Stomach (tissue), 9 donors: ENCODE results near the gene HEXD. TPM values are rescaled to one million over a fixed set of nuclear protein-coding genes. Genes with fewer than 3 reads are reported as not detected.
A peak's percentile ranks its signal among the peaks of the same experiment; 100 is the strongest.

Experiments used
- DNase-seq, 2 donors: peaks; one replicate each; pipeline versions ENCODE4 v3.0.0 to v3.0.0-alpha.2; 2013 to 2019
- H3K27ac ChIP-seq, 5 donors: fragments of 200-600 bp in 4 of 5; sonication (generic) in 4 of 5; one replicate each; pipeline ENCODE4 v1.5.1; 2013 to 2019; ENCODE audit warnings: mild to moderate bottlenecking in 1 of 5, moderate library complexity in 1 of 5
- H3K27me3 ChIP-seq, 3 donors: fragments of 200-600 bp; sonication (generic); one replicate each; pipeline ENCODE4 v1.5.1; 2017 to 2019; ENCODE audit warnings: mixed run types in 1 of 3
- H3K36me3 ChIP-seq, 4 donors: fragments of 200-600 bp; sonication (generic); 1 replicate in 3 of 4; 2 replicates in 1 of 4; pipeline ENCODE4 v1.5.1; 2016 to 2019
- H3K4me1 ChIP-seq, 4 donors: fragments of 200-600 bp; sonication (generic); one replicate each; pipeline ENCODE4 v1.5.1; 2016 to 2019
- H3K4me3 ChIP-seq, 4 donors: fragments of 200-600 bp; sonication (generic) in 3 of 4; one replicate each; pipeline ENCODE4 v1.5.1; 2016 to 2019; ENCODE audit warnings: mild to moderate bottlenecking in 1 of 4
- H3K9me3 ChIP-seq, 4 donors: fragments of 200-600 bp; sonication (generic); one replicate each; pipeline ENCODE4 v1.5.1; 2016 to 2019
- CTCF ChIP-seq, 7 experiments: fragments of 450-650 bp in 4 of 7; fragments of 200-600 bp in 3 of 7; sonication (generic) in 3 of 7; IDR thresholded peaks; one replicate each; pipeline ENCODE4 v1.5.1; 2016 to 2019; ENCODE audit warnings: antibody characterized with exemption in 7 of 7, control low read depth in 2 of 7, mild to moderate bottlenecking in 1 of 7
- EP300 ChIP-seq: sonication (generic); formaldehyde crosslinking; IDR thresholded peaks from one replicate; pipeline ENCODE4 v1.6.1; 2017; ENCODE audit warnings: antibody characterized with exemption
- POLR2A ChIP-seq, 4 donors: fragments of 450-650 bp; IDR thresholded peaks; one replicate each; pipeline ENCODE4 v1.6.1; 2016; ENCODE audit warnings: antibody characterized with exemption in 4 of 4, control low read depth in 2 of 4, mild to moderate bottlenecking in 1 of 4, moderate library complexity in 1 of 4
- POLR2AphosphoS5 ChIP-seq, 3 donors: sonication (generic); formaldehyde crosslinking; IDR thresholded peaks; one replicate each; pipeline ENCODE4 v1.6.1; 2016; ENCODE audit warnings: antibody characterized with exemption in 3 of 3
- WGBS, 5 donors: extraction: QIAGEN DNeasy Blood & Tissue Kit in 3 of 5; methylation state at CpG; one replicate each; pipeline versions ENCODE4 v1.1.5 to v1.1.7; 2013 to 2018; 5-methylcytosine and 5-hydroxymethylcytosine counted together
- intact Hi-C: fragments of 100-400 bp; cut with DNase I; formaldehyde crosslinking; loops from one replicate; pipeline ENCODE4 v1.15.1; 2023; ENCODE audit warnings: low total_unique reads
- polyA plus RNA-seq, 3 donors: library from polyadenylated mRNA; stranded (reverse); fragments of 200-250 nt; gene quantifications; one replicate each; pipeline ENCODE4 v1.2.3, GENCODE V29; 2013
- total RNA-seq, 5 donors: library from RNA; depleted of rRNA; stranded (reverse); fragments of >200 nt; gene quantifications; one replicate each; pipeline versions ENCODE4 v1.1.0 to v1.2.3, GENCODE V29; 2014 to 2016
- donor health status: healthy with polysubstance abuse.
- donor health status: Bipolar disorder and iron deficiency.
- donor health status: healthy.

HEXD gene
- total and polyA plus RNA-seq, 8 donors, result 13.8 to 212 (median 102) TPM

DNA sequence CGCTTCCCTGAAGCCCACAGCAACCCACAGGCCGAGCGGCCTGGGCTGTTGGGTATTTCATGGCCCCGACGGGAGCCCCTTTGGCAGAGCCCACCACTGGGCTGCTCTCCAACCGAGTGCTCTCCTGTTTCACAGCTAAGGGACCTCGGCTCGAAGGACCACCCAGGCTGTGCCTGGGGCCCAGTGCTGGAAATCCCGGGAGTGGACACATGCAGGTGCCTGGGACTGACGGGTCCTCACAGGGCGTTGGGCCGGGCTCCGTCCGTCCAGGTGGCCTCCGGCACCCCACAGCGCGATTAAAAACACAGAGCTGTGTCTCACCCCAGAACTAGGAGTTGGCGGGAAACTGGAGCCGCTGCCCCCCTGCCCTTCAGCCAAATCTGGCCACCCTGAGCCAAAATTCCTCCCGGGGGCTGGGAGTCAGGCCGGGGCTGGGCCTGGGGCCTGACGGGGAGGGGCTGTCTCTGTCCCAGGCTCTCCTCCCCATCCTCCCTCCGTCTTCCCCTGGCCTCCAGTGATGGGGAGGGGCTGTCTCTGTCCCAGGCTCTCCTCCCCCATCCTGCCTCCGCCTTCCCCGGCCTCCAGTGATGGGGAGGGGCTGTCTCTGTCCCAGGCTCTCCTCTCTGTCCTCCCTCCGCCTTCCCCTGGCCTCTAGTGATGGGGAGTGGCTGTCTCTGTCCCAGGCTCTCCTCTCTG lies 32.4 kb upstream of the HEXD start:
- Histone ChIP-seq H3K36me3 (no peaks in the 10 kb centered on the region), H3K4me3 (no peak overlapping the region), H3K27me3 (peaks cover 0 to 67% (median 26%) of the 10 kb centered on the region in 3 donors), H3K9me3 (no peaks in the 10 kb centered on the region), H3K27ac (peak overlapping the region in 1 of 5 donors; percentile 56), H3K4me1 (peaks cover 7 to 46% (median 40%) of the 10 kb centered on the region in 4 donors)
- 28 to 47% (median 33%) methylated on average over 14 to 26 of the region's 26 CpGs for WGBS, 5 donors
- peak in 1 of 2 donors; percentile 65 for DNase-seq
- intact Hi-C loops, result no loop called here
- TF ChIP-seq POLR2A (IDR thresholded peaks at IDR 0.05), result no peak
- TF ChIP-seq POLR2AphosphoS5 (IDR thresholded peaks at IDR 0.05), result no peak
- no peak for TF ChIP-seq EP300
- TF ChIP-seq CTCF (IDR thresholded peaks at IDR 0.05), result no peak

DNA sequence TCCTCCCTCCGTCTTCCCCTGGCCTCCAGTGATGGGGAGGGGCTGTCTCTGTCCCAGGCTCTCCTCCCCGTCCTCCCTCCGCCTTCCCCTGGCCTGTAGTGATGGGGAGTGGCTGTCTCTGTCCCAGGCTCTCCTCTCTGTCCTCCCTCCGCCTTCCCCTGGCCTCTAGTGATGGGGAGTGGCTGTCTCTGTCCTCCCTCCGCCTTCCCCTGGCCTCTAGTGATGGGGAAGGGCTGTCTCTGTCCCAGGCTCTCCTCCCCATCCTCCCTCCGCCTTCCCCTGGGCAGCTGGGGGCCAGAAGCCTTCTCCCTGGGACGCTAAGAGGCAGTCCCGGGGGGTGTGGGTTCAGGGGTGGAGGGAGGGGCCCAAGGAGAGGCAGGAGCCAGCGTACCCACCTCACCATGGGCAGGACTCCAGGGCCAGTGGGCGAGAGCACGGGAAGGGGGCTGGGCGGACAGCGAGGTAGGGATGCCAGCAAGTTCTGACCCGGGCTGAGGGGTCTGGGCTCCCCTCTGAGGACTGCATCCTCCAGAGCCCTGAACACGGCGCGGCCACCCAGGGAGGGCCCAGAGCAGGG lies 31.8 kb upstream of the HEXD start:
- intact Hi-C loops, result no loop called here
- Histone ChIP-seq H3K36me3 (peaks cover 0 to 6% (median 3%) of the 10 kb centered on the region in 4 donors), H3K4me3 (no peak overlapping the region), H3K4me1 (peaks cover 7 to 39% (median 36%) of the 10 kb centered on the region in 4 donors), H3K27me3 (peaks cover 0 to 63% (median 26%) of the 10 kb centered on the region in 3 donors), H3K27ac (no peak overlapping the region), H3K9me3 (no peaks in the 10 kb centered on the region)
- TF ChIP-seq POLR2AphosphoS5 (IDR thresholded peaks at IDR 0.05) (no peak), CTCF (IDR thresholded peaks at IDR 0.05) (no peak), POLR2A (IDR thresholded peaks at IDR 0.05) (no peak), EP300 (no peak)
- WGBS, 5 donors, result 37 to 48% (median 46%) methylated on average over 6 to 17 of the region's 17 CpGs
- peak in 1 of 2 donors; percentile 80 for DNase-seq

DNA sequence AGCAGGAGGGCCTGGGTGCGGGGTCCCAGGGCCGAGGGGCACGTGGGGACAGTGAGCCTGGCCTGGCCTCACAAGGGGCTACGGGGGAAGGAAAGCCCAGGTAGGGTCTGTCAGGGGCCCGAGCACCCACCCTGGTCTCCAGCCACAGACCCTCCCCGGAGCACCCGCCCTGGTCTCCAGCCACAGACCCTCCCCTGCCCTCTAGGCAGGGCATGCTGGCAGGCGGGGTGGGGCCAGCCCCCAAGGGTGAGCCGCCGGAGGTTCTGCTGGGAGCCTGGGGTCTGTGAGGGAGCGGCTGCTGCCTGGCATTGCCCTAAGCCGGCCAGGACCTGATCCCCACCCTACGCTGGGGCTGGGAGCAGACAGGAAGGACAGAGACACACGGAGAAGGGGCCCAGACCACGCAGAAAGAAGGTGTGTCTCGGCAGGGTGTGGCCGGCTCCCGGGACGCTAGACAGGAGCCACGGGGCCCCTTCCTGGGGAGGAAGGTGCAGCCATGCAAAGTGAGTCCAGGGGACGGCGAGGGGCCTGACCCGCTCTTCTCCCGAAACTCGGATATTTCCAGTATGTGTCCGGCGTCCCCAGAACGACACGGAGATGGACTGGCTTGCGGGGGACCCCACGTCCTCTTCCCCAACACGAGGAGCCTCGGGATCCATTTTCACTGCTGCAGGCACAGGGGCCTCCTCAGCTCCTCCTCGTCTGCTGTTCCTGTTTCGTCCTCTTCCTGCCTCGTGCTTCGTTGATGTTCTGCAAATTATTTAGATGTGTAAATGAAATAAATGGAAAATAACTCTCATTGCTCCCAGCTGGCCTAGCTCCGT lies 31.1 kb upstream of the HEXD start:
- DNase-seq, result no peak
- Histone ChIP-seq H3K27ac (no peak overlapping the region), H3K27me3 (peaks cover 0 to 63% (median 26%) of the 10 kb centered on the region in 3 donors), H3K36me3 (peaks cover under 1 to 13% (median 10%) of the 10 kb centered on the region in 4 donors), H3K4me1 (peaks cover 7 to 38% (median 36%) of the 10 kb centered on the region in 4 donors), H3K4me3 (no peak overlapping the region), H3K9me3 (no peaks in the 10 kb centered on the region)
- 35 to 41% (median 37%) methylated on average over 23 to 38 of the region's 38 CpGs for WGBS, 5 donors
- no peak for TF ChIP-seq CTCF (IDR thresholded peaks at IDR 0.05)
- no peak for TF ChIP-seq POLR2A (IDR thresholded peaks at IDR 0.05)
- no peak for TF ChIP-seq EP300
- no peak for TF ChIP-seq POLR2AphosphoS5 (IDR thresholded peaks at IDR 0.05)
- intact Hi-C loops, result no loop called here

GRCh38 chr17:82387705-82388106 lies 30.4 kb upstream of the HEXD start:
- WGBS, 5 donors, result 53 to 74% (median 59%) methylated on average over 3 of the region's 3 CpGs
- Histone ChIP-seq H3K4me3 (no peak overlapping the region), H3K27ac (no peak overlapping the region), H3K36me3 (peaks cover 3 to 20% (median 16%) of the 10 kb centered on the region in 4 donors), H3K9me3 (no peaks in the 10 kb centered on the region), H3K4me1 (peaks cover 7 to 38% (median 36%) of the 10 kb centered on the region in 4 donors), H3K27me3 (peaks cover 0 to 57% (median 26%) of the 10 kb centered on the region in 3 donors)
- TF ChIP-seq EP300 (no peak), CTCF (IDR thresholded peaks at IDR 0.05) (no peak), POLR2A (IDR thresholded peaks at IDR 0.05) (no peak), POLR2AphosphoS5 (IDR thresholded peaks at IDR 0.05) (no peak)
- no peak for DNase-seq
- intact Hi-C loops, result no loop called here
